Stimulated activated CD8-positive, alpha-beta memory T cell treated with anti-CD3 and anti-CD28 coated beads, Interleukin-15, amount 100 ng/mL, for 48 hours (primary cell): Measurements from ENCODE around the gene PRPSAP2.
"Not testable (repeated sequence)": the region's sequence is repeated elsewhere in the genome, so short reads cannot be mapped to it uniquely, and the experiment has no call there.

Experiments
- DNase-seq, 2 donors: peaks; one replicate each; pipeline ENCODE4 v3.0.0-alpha.2; 2020; ENCODE audit warnings: low read depth in 2 of 2

PRPSAP2 gene

GRCh38 chr17:18944646-18945045 is 86.7 kb downstream of the PRPSAP2 start:
- no peak for DNase-seq

- DNase-seq = no peak
Observed at GRCh38 chr17:18946536-18946935, 88.6 kb downstream of the PRPSAP2 start.

GRCh38 chr17:18947866-18948265 is 89.9 kb downstream of the PRPSAP2 start:
- no peak for DNase-seq

GRCh38 chr17:18948476-18949006 is 90.6 kb downstream of the PRPSAP2 start:
- no peak for DNase-seq

GRCh38 chr17:18949566-18949965 is 91.6 kb downstream of the PRPSAP2 start:
- no peak for DNase-seq

- DNase-seq = no peak
Observed at GRCh38 chr17:18950346-18950745, 92.4 kb downstream of the PRPSAP2 start.

- no peak for DNase-seq
Observed at GRCh38 chr17:18950944-18951905, 93.3 kb downstream of the PRPSAP2 start.

GRCh38 chr17:18951941-18952842 is 94.3 kb downstream of the PRPSAP2 start, which contains the start of gene SLC5A10:
Gene SLC5A10 (plus strand): TSS chr17:18952165. CDS start chr17:18952206, 41 bp downstream.
- no peak for DNase-seq

- no peak for DNase-seq
Observed at GRCh38 chr17:18953231-18953728, 95.3 kb downstream of the PRPSAP2 start.

- no peak for DNase-seq
Observed at GRCh38 chr17:18954321-18954720, 96.4 kb downstream of the PRPSAP2 start.

- DNase-seq = no peak
Observed at GRCh38 chr17:18955009-18955408, 97.1 kb downstream of the PRPSAP2 start.

GRCh38 chr17:18956021-18956420 is 98.1 kb downstream of the PRPSAP2 start:
- not testable (repeated sequence) for DNase-seq

GRCh38 chr17:18956581-18956980 is 98.7 kb downstream of the PRPSAP2 start:
- no peak for DNase-seq

GRCh38 chr17:18957831-18958230 is 99.9 kb downstream of the PRPSAP2 start:
- no peak for DNase-seq

- no peak for DNase-seq
Observed at GRCh38 chr17:18958611-18959010, 100.7 kb downstream of the PRPSAP2 start.

- no peak for DNase-seq
Observed at GRCh38 chr17:18959071-18959844, 101.3 kb downstream of the PRPSAP2 start.

GRCh38 chr17:18959845-18960240 is 101.9 kb downstream of the PRPSAP2 start:
- no peak for DNase-seq

- DNase-seq = no peak
Observed at GRCh38 chr17:18960241-18960665, 102.3 kb downstream of the PRPSAP2 start.

GRCh38 chr17:18960803-18961511 is 103.0 kb downstream of the PRPSAP2 start:
- peak; percentile 70 for DNase-seq
